ENCODE data around the gene GIPC2.

The GIPC2 gene

DNA sequence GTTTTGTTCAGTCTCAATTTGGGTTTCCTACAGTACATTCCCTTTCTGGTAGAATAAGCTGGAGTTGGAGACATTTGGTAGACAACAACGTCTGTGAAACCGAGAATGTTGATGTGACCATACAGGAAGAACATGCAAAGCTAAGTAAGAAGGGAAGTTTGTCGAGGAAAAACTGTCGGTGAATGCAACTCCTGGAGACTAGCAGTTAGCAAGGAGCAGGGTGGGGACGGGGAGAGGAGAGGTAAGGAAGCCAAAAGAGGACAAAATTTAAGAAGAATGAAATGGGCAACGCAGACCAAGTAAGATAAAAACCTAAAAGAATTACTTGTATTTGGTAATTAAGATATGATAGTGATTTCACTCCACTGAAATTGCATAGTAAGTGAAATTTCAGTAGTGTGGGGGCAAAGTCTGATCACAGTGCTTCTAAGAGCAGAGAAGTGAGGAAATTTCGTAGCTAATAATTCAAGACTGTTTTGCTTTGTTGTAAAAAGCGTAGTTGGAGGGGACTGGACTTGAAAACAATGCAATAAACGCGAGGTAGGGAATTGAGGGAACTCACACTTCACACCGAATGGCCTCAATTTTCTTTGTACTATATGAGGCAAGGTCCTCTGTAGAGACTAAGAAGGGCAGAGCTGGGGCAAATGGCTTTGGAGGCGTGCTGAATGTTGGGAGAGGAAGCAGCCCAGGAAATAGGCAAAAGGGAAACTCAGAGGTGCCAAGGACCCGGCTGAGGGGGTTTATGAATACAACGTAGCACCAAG is 787 bp upstream of the GIPC2 start:
- DNase-seq (ENCODE audit: low spot score), result no peak
- H3K27ac ChIP-seq, result no peak overlapping the region
- ChIA-PET CTCF (interaction anchor here (0.6 kb wide), 1 partner anchor 34 kb away, joined by 3 read pairs; no protein-coding TSS in a partner anchor), POLR2A (ENCODE audit: low non-redundant PET) (no interaction called here)
- TF ChIP-seq, protein P1, sequence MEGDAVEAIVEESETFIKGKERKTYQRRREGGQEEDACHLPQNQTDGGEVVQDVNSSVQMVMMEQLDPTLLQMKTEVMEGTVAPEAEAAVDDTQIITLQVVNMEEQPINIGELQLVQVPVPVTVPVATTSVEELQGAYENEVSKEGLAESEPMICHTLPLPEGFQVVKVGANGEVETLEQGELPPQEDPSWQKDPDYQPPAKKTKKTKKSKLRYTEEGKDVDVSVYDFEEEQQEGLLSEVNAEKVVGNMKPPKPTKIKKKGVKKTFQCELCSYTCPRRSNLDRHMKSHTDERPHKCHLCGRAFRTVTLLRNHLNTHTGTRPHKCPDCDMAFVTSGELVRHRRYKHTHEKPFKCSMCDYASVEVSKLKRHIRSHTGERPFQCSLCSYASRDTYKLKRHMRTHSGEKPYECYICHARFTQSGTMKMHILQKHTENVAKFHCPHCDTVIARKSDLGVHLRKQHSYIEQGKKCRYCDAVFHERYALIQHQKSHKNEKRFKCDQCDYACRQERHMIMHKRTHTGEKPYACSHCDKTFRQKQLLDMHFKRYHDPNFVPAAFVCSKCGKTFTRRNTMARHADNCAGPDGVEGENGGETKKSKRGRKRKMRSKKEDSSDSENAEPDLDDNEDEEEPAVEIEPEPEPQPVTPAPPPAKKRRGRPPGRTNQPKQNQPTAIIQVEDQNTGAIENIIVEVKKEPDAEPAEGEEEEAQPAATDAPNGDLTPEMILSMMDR (conservative IDR thresholded peaks at IDR 0.05; ENCODE audit: low read depth), result no peak

DNA sequence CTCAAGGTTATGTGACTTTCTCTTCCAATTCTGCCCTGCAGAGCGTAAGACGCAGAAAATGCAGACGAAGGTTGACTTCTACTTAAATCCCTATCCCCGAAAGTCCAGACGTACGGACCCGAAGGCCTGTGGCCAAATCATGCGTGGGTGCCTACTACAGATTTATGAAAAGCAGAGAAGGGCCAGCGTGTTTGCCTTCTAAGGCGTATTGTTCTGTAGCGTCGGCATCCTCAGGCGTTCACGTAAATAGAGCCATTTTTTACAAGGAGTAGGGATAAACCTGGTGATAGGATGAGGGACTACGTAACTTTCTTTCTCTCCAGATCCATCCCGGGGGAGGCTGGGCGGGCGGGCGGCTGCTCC is 222 bp upstream of the GIPC2 start:
- no peak for DNase-seq (ENCODE audit: low spot score)
- H3K27ac ChIP-seq, result no peak overlapping the region
- TF ChIP-seq, protein P1 (conservative IDR thresholded peaks at IDR 0.05; ENCODE audit: low read depth), result no peak
- CTCF ChIA-PET, result interaction anchor here (0.9 kb wide), 1 partner anchor 55 kb away, joined by 4 read pairs; no protein-coding TSS in a partner anchor
- POLR2A ChIA-PET (ENCODE audit: low non-redundant PET), result no interaction called here

DNA sequence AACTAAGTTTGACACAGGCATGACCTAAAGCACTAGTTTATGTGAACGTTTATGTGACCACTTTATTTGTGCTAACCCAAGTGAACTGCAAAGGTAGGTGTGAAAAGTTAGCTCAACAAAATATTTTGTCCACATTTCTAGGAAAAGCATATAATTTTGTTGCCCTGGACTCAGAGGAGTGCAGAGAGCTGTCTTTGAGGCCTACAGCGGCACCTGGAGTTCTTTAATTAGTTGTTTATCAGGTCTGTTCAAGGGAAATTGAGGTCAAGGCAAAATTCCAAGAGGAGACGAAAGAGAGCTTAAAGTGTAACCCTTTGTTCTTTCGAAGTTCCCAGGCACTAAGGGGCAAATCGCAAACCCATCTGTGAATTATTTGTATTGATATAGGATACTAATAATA is 1.3 kb downstream of the GIPC2 start:
- ChIA-PET CTCF (interaction anchor here (0.6 to 0.8 kb wide), 2 partner anchors 127 to 154 kb away, joined by 4 to 9 read pairs; no protein-coding TSS in a partner anchor), POLR2A (ENCODE audit: low non-redundant PET) (no interaction called here)
- TF ChIP-seq, protein P1 (conservative IDR thresholded peaks at IDR 0.05; ENCODE audit: low read depth), result no peak
- H3K27ac ChIP-seq, result no peak overlapping the region
- DNase-seq (ENCODE audit: low spot score), result no peak

DNA sequence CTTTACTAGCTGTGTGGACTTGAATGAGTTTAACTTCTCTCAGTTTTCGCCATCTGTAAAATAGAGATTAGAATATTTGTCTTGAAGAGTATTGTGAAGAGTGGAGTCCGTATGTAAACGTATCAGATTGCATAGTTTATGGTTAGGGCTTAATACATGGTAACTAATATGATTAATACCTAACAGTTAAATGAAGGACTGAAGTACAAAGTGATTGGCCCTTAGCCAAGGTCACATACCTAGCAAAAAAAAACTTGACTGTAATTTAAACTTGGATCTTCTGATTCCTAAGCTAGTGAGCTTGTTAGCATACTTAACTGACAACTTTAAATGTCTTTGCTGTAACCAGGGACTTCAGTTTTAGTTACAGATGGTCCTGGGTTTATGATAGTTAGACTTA is 1.9 kb downstream of the GIPC2 start:
- H3K27ac ChIP-seq, result no peak overlapping the region
- CTCF ChIA-PET, result no interaction called here
- POLR2A ChIA-PET (ENCODE audit: low non-redundant PET), result no interaction called here
- TF ChIP-seq, protein P1 (conservative IDR thresholded peaks at IDR 0.05; ENCODE audit: low read depth), result no peak
- DNase-seq (ENCODE audit: low spot score), result no peak

DNA sequence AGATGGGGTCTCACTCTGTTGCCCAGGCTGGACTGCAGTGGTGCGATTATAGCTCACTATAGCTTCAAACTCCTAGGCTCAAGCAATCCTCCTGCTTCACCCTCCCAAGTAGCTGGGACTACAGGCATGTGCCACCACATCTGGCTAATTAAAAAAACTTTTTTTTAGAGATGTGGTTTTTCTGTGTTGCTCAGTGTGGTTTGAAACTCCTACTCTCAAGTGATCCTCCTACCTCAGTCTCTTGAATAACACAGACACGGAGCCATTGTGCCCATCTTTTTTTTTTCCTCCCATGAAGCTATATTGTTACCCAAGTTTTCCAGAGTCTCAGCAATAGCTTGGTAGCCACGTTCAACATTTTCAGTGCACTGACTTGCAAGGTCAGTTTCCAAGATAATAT is 2.7 kb downstream of the GIPC2 start:
- ChIA-PET CTCF (no interaction called here), POLR2A (ENCODE audit: low non-redundant PET) (no interaction called here)
- TF ChIP-seq, protein P1 (conservative IDR thresholded peaks at IDR 0.05; ENCODE audit: low read depth), result no peak
- no peak overlapping the region for H3K27ac ChIP-seq
- DNase-seq (ENCODE audit: low spot score), result no peak

DNA sequence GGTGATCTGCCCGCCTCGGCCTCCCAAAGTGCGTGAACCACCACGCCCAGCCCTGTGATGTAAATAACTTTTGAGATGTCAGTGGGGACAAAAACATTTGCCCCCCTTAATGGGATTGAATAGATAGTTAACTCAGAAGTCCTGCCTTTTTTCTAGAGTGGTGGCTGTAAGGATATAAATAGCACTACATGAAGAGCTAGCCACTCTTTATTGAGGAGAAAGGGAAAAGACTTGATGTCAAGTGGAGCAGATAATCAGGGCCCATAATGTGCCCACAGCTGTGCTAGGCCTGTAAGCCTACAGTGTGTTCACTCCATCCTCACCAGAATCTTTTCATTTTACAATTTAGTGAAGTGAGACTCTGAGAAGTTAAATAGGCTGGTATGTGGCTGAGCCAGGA is 3.6 kb downstream of the GIPC2 start:
- no peak overlapping the region for H3K27ac ChIP-seq
- CTCF ChIA-PET, result no interaction called here
- POLR2A ChIA-PET (ENCODE audit: low non-redundant PET), result interaction anchor here (0.6 kb wide), 1 partner anchor 362 kb away, joined by 4 read pairs; no protein-coding TSS in a partner anchor
- no peak for DNase-seq (ENCODE audit: low spot score)
- TF ChIP-seq, protein P1 (conservative IDR thresholded peaks at IDR 0.05; ENCODE audit: low read depth), result no peak
